Measurements from ENCODE around the gene METTL23.

METTL23 gene

GRCh38 chr17:76685366-76685765, 41.3 kb upstream of the METTL23 start:
- ATAC-seq, result no peak

GRCh38 chr17:76685846-76686245, 40.8 kb upstream of the METTL23 start:
- no peak for ATAC-seq
- TF ChIP-seq RARB (CRISPR knock-in tag; IDR thresholded peaks at IDR 0.05) (no peak), ZFP3 (CRISPR knock-in tag; IDR thresholded peaks at IDR 0.05) (no peak), ZFP30 (CRISPR knock-in tag; IDR thresholded peaks at IDR 0.05) (no peak), PPARA (CRISPR knock-in tag; IDR thresholded peaks at IDR 0.05; ENCODE audit: borderline replicate concordance) (no peak)
- TF ChIP-seq, protein P1, sequence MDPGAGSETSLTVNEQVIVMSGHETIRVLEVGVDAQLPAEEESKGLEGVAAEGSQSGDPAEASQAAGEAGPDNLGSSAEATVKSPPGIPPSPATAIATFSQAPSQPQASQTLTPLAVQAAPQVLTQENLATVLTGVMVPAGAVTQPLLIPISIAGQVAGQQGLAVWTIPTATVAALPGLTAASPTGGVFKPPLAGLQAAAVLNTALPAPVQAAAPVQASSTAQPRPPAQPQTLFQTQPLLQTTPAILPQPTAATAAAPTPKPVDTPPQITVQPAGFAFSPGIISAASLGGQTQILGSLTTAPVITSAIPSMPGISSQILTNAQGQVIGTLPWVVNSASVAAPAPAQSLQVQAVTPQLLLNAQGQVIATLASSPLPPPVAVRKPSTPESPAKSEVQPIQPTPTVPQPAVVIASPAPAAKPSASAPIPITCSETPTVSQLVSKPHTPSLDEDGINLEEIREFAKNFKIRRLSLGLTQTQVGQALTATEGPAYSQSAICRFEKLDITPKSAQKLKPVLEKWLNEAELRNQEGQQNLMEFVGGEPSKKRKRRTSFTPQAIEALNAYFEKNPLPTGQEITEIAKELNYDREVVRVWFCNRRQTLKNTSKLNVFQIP (CRISPR knock-in tag; IDR thresholded peaks at IDR 0.05; ENCODE audit: borderline replicate concordance, low read depth), result no peak
- TF ChIP-seq, protein P2, sequence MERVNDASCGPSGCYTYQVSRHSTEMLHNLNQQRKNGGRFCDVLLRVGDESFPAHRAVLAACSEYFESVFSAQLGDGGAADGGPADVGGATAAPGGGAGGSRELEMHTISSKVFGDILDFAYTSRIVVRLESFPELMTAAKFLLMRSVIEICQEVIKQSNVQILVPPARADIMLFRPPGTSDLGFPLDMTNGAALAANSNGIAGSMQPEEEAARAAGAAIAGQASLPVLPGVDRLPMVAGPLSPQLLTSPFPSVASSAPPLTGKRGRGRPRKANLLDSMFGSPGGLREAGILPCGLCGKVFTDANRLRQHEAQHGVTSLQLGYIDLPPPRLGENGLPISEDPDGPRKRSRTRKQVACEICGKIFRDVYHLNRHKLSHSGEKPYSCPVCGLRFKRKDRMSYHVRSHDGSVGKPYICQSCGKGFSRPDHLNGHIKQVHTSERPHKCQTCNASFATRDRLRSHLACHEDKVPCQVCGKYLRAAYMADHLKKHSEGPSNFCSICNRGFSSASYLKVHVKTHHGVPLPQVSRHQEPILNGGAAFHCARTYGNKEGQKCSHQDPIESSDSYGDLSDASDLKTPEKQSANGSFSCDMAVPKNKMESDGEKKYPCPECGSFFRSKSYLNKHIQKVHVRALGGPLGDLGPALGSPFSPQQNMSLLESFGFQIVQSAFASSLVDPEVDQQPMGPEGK (CRISPR knock-in tag; IDR thresholded peaks at IDR 0.05; ENCODE audit: borderline replicate concordance), result no peak

More at GRCh38 chr17:76685366-76685765, 41.3 kb upstream of the METTL23 start:
- TF ChIP-seq OSR1 (CRISPR knock-in tag; IDR thresholded peaks at IDR 0.05) (no peak), ARNTL (CRISPR knock-in tag; IDR thresholded peaks at IDR 0.05; ENCODE audit: borderline replicate concordance, low read depth) (no peak), ZNF565 (CRISPR knock-in tag; conservative IDR thresholded peaks at IDR 0.05; ENCODE audit: low read depth) (no peak), CREB5 (CRISPR knock-in tag; IDR thresholded peaks at IDR 0.05; ENCODE audit: low read depth) (no peak), ISL1 (CRISPR knock-in tag; IDR thresholded peaks at IDR 0.05) (no peak), PPARA (CRISPR knock-in tag; IDR thresholded peaks at IDR 0.05; ENCODE audit: borderline replicate concordance) (no peak), ZFP3 (CRISPR knock-in tag; IDR thresholded peaks at IDR 0.05) (no peak), ZNF8 (CRISPR knock-in tag; IDR thresholded peaks at IDR 0.05) (no peak), CSDC2 (CRISPR knock-in tag; IDR thresholded peaks at IDR 0.05) (no peak), ESRRG (CRISPR knock-in tag; IDR thresholded peaks at IDR 0.05) (no peak), TOX (CRISPR knock-in tag; IDR thresholded peaks at IDR 0.05; ENCODE audit: borderline replicate concordance) (no peak)
- TF ChIP-seq, protein P2 (CRISPR knock-in tag; IDR thresholded peaks at IDR 0.05; ENCODE audit: borderline replicate concordance), result no peak
- TF ChIP-seq, protein P3, sequence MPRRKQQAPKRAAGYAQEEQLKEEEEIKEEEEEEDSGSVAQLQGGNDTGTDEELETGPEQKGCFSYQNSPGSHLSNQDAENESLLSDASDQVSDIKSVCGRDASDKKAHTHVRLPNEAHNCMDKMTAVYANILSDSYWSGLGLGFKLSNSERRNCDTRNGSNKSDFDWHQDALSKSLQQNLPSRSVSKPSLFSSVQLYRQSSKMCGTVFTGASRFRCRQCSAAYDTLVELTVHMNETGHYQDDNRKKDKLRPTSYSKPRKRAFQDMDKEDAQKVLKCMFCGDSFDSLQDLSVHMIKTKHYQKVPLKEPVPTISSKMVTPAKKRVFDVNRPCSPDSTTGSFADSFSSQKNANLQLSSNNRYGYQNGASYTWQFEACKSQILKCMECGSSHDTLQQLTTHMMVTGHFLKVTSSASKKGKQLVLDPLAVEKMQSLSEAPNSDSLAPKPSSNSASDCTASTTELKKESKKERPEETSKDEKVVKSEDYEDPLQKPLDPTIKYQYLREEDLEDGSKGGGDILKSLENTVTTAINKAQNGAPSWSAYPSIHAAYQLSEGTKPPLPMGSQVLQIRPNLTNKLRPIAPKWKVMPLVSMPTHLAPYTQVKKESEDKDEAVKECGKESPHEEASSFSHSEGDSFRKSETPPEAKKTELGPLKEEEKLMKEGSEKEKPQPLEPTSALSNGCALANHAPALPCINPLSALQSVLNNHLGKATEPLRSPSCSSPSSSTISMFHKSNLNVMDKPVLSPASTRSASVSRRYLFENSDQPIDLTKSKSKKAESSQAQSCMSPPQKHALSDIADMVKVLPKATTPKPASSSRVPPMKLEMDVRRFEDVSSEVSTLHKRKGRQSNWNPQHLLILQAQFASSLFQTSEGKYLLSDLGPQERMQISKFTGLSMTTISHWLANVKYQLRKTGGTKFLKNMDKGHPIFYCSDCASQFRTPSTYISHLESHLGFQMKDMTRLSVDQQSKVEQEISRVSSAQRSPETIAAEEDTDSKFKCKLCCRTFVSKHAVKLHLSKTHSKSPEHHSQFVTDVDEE (CRISPR knock-in tag; IDR thresholded peaks at IDR 0.05), result no peak

DNA sequence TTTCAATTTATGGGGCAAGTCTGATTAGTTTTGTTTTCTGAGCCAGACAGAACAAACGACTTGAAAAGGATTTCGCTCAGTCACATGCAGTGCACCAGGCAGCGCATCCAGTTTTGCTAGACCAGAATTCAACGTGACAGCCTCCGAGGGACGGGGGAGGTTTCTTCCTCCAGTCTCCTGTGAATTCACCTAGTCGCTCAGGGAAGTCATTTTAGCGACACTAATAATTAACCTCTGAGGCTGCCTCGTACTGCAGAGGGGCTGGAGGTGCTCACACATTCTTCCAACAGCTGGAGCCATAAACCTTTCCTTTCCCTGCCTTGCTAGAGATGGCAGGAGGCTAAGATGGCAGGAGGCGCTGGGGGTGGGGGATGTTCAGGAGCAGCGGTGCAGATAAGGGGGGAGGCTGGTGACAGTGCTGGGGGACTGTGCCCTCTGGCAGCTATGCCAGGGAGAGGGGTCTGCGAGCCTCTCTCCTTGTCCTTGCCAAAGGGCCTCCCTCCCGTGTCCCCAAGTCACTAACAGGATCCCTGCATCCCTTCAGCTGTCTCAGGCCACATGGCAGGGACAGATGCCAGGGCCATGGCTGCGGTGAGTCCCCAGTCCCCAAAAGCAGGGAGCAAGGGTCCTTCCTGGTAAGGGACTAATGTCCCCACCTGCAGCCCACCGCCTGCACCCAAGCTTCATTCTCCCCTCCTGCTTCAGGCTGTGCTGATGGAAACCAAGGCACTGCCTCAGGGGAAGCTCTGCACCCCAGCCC, 39.9 kb upstream of the METTL23 start:
- no peak for ATAC-seq
- TF ChIP-seq CSDC2 (CRISPR knock-in tag; IDR thresholded peaks at IDR 0.05), result no peak
- TF ChIP-seq ZFP30 (CRISPR knock-in tag; IDR thresholded peaks at IDR 0.05), result no peak
- no peak for TF ChIP-seq OSR1 (CRISPR knock-in tag; IDR thresholded peaks at IDR 0.05)
- TF ChIP-seq ESRRG (CRISPR knock-in tag; IDR thresholded peaks at IDR 0.05), result no peak
- no peak for TF ChIP-seq ZNF70 (CRISPR knock-in tag; IDR thresholded peaks at IDR 0.05)
- TF ChIP-seq SNAI2 (CRISPR knock-in tag; IDR thresholded peaks at IDR 0.05), result no peak
- TF ChIP-seq, protein P3 (CRISPR knock-in tag; IDR thresholded peaks at IDR 0.05), result no peak
- TF ChIP-seq CREB5 (CRISPR knock-in tag; IDR thresholded peaks at IDR 0.05; ENCODE audit: low read depth), result no peak
- no peak for TF ChIP-seq TCF4 (CRISPR knock-in tag; IDR thresholded peaks at IDR 0.05; ENCODE audit: borderline replicate concordance)
- TF ChIP-seq, protein P1 (CRISPR knock-in tag; IDR thresholded peaks at IDR 0.05; ENCODE audit: borderline replicate concordance, low read depth), result no peak
- no peak for TF ChIP-seq ZFP3 (CRISPR knock-in tag; IDR thresholded peaks at IDR 0.05)
- TF ChIP-seq ZC3H10 (CRISPR knock-in tag; IDR thresholded peaks at IDR 0.05), result no peak
- no peak for TF ChIP-seq ZNF8 (CRISPR knock-in tag; IDR thresholded peaks at IDR 0.05)
